Measurements from ENCODE around the gene COX19.

The COX19 gene

GRCh38 chr7:918441-919113, 56.8 kb downstream of the COX19 start:
- TF ChIP-seq, protein P1, sequence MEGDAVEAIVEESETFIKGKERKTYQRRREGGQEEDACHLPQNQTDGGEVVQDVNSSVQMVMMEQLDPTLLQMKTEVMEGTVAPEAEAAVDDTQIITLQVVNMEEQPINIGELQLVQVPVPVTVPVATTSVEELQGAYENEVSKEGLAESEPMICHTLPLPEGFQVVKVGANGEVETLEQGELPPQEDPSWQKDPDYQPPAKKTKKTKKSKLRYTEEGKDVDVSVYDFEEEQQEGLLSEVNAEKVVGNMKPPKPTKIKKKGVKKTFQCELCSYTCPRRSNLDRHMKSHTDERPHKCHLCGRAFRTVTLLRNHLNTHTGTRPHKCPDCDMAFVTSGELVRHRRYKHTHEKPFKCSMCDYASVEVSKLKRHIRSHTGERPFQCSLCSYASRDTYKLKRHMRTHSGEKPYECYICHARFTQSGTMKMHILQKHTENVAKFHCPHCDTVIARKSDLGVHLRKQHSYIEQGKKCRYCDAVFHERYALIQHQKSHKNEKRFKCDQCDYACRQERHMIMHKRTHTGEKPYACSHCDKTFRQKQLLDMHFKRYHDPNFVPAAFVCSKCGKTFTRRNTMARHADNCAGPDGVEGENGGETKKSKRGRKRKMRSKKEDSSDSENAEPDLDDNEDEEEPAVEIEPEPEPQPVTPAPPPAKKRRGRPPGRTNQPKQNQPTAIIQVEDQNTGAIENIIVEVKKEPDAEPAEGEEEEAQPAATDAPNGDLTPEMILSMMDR (IDR thresholded peaks at IDR 0.05) = no peak

- TF ChIP-seq, protein P1 (IDR thresholded peaks at IDR 0.05) = no peak
These were observed 57.3 kb downstream of the COX19 start for GRCh38 chr7:918118-918425.

- TF ChIP-seq, protein P1 (IDR thresholded peaks at IDR 0.05) = no peak
These were observed 57.9 kb downstream of the COX19 start for GRCh38 chr7:917255-918117.

DNA sequence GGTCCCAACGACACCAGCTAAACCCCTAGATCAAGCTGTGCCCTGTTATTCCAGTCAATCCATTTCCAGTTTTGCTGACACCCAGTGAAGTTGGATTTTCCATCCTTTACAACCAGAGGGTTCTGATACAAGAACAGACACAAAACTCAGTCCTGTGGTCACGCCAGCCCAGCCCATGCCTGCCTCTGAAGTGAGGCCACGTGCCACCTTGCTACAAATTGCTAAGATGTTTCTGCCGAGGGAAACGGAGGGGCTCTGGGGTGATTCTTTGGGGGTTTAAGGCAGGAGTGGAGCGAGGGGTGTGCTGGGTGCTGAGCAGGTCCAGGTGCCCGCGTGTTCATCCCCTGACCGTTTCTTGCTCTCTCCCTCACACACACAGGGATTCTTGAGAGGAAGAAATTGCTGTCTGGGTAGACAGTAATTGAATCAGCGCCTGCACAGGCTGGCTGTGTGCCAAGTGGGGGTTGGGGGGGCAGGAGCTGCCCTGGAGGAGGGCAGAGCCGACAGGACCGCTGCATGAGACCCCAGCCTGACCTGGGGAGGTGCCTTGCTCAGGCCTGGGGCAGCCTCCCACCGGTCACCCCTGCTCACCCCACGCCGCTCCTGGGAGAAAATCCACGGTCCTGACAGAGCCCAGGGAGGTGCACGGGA, 58.9 kb downstream of the COX19 start:
- TF ChIP-seq, protein P1 (IDR thresholded peaks at IDR 0.05) = no peak

All from LNCAP (cell line).